ENCODE results near the gene SPEF2. TPM values are rescaled to one million over a fixed set of nuclear protein-coding genes. Genes with fewer than 3 reads are reported as not detected.
A peak's percentile ranks its signal among the peaks of the same experiment; 100 is the strongest.
"Not testable (repeated sequence)": the region's sequence is repeated elsewhere in the genome, so short reads cannot be mapped to it uniquely, and the experiment has no call there.

The SPEF2 gene
- total RNA-seq, 1 donor from 2014 or later = 11.8 TPM

DNA sequence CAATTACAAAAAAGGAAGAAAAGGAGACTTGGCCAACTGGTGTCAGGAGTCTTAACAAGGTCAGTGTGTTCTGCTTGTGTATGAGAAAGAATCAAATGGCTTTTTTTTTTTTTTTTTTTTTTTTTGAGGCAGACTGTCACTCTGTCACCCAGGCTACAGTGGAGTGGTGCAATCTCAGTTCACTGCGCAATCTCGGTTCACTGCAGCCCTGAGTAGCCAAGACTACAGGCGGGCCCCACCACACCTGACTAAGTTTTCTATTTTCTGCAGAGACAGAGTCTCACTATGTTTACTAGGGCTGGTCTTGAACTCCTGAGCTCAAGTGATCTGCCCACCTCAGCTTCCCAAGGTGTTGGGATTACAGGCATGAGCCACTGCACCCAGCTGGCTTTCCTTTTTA is 236.0 kb downstream of the SPEF2 start:
- DNase-seq (ENCODE audit: low spot score) = no peak

- DNase-seq (ENCODE audit: low spot score) = no peak
Observed at GRCh38 chr5:35854248-35854647, 236.6 kb downstream of the SPEF2 start.

DNA sequence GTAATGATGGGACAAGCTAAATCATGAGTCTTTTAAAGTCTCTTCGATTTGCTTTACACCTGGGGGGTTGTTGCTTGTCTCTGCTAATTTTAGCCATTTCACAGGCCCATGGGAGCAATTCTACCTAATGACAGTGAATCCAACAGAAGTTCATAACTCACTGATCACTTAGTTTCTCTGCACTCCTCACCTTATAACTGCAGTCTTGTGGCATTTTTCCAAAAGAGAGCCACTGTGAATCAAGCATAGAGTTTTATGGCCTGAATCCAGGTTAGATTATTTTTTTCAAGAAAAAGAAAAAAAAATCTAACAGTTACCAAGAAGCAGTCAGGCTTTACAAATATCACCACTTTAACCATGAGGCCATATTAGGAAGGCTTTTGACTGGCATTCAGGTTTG is 237.5 kb downstream of the SPEF2 start:
- no peak for DNase-seq (ENCODE audit: low spot score)

DNA sequence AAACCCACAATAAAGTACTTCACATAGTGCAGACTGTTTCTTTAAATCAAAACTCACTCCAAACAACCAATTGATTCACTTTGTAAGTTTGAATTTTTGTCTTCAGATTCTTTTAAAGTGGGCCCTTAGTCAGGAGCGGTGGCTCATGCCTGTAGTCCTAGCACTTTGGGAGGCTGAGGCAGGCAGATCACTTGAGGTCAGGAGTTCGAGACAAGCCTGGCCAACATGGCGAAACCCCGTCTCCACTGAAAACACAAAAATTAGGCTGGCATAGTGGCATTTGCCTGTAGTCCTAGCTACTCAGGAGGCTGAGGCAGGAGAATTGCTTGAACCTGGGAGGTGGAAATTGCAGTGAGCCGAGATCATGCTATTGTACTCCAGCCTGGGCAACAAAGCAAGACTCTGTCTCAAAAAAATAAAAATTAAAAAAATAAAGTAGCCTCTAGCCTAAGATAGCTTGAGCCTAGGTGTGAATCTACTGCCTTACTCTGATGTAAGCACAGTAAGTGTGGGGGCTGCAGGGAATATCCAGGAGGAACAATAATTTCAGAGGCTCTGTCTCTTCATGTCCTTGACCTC is 238.6 kb downstream of the SPEF2 start:
- DNase-seq (ENCODE audit: low spot score) = not testable (repeated sequence)

DNA sequence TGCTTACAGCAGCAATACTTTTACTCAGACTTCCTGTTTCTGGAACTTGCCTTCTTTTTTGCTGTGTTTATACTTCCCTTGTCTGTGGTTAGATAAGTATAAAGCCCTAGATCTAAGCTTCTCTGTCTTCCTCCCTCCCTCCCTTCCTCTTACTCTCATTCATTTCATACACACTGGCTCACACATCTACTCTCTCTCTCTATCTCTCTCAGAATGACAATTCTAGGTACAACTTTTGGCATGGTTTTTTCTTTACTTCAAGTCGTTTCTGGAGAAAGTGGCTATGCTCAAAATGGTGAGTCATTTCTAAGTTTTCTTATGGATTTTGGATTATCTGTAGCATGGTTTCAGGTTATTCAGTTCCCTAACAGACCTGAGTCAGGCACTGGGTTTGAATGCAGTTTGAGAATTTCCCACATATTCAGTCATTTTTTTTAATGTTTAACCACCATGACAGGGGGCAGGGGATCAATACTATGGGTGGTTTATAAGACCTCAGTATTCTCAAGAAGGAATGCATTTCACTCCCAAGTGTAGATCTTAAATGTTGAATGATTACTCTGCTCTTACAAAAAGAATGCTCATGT is 239.2 kb downstream of the SPEF2 start, which contains the start of gene IL7R:
TSS of gene IL7R (plus strand) at position 127 of the 587 bp plus-strand sequence. CDS start at position 214, 87 bp downstream.
- peak; percentile 8 for DNase-seq (ENCODE audit: low spot score)

- DNase-seq (ENCODE audit: low spot score) = peak; percentile 25
Observed at GRCh38 chr5:35857606-35858205, 240.0 kb downstream of the SPEF2 start.

GRCh38 chr5:35859101-35859661 is 241.5 kb downstream of the SPEF2 start:
- DNase-seq (ENCODE audit: low spot score) = no peak

DNA sequence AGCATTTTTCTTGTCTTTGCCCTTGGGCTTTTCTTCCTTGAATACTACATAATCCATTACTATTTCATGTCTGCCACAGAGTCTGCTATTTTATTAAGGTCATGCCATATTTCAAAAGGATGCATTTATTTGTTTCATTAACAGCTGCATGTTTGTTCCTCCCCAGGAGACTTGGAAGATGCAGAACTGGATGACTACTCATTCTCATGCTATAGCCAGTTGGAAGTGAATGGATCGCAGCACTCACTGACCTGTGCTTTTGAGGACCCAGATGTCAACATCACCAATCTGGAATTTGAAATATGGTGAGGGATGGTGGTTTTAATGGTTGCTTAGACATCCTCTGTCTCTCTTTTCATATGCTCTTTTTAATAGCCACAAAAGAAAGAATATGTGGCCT is 243.0 kb downstream of the SPEF2 start:
- DNase-seq (ENCODE audit: low spot score) = no peak

DNA sequence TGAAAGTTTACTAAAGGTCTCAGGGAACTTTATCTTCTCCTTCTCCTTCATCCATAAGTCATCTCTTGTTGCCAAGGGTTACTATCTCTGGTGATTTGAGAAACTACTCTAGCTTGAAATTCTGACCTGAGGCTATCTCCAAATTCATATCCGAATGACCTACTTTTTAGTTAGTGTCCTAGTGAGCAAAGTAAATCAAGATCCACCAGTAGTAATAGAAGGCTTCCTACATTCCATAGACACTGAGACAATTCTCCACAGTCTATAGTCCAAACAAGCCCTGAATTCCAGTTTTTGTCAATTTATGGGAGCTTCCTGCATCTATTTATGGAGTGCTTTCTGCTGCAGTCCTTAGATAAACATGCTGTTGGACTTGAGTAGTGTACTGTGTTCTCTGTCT is 244.1 kb downstream of the SPEF2 start:
- peak; percentile 12 for DNase-seq (ENCODE audit: low spot score)

DNA sequence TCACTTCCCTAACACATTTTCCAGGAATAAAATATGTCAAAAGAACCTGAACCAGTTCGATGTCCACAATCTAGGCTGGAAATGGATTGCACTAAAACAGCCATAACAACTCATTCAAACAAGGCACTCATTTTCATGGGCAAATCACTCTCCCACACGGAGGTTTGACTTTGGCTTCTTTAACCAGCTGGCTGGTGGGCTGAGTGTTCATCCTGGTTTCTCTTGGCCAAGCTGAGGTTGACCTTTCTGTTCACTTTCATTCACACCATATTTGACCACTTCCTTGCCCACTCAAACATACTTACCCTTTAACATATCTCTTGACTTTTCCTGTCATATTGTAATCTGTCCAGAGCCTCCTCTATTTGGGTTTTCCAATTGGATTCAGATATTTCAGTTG is 244.5 kb downstream of the SPEF2 start:
- no peak for DNase-seq (ENCODE audit: low spot score)

DNA sequence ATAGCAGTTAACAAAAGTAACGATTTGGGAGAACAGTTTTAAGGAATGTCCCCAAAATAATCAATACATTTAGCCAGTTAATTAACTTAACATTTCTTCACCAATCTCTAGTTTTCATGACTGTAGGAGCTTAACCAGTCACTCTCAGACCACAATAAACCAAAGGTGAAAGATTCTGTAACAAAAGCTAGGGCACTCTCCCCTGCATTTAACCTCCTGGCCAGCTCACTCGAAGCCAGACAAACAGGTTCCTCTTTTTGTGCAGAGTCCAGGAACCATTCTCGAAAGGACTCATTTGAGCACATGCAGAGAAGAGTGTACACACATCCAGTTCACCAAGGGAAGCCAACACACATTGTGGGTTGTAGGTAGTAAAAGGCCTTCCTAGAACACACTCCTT is 245.5 kb downstream of the SPEF2 start:
- no peak for DNase-seq (ENCODE audit: low spot score)

Other genes with a start within 250 kb of the SPEF2 start
- 3.4 TPM for gene IL7R, start 239.0 kb downstream of the SPEF2 start, total RNA-seq (ENCODE audit: insufficient read depth, low replicate concordance)